H1 (cell line): ENCODE results near the gene OR14I1. TPM values are rescaled to one million over a fixed set of nuclear protein-coding genes. Genes with fewer than 3 reads are reported as not detected.

Experiments
- CTCF ChIA-PET: fragments of 300-600 bp; sonication (Branson Sonifier 250); formaldehyde crosslinking; loops from one replicate; lab custom pipeline; 2021; ENCODE audit not compliant: partially characterized antibody; lab: Charles Lee
- POLR2A ChIA-PET: fragments of 300-600 bp; sonication (Branson Sonifier 250); formaldehyde crosslinking; loops from one replicate; lab custom pipeline; 2021; ENCODE audit warnings: inconsistent platforms; ENCODE audit not compliant: partially characterized antibody; lab: Charles Lee
- DNase-seq, 2 experiments: peaks; one replicate each; pipeline versions ENCODE4 v3.0.0 to v3.0.0-alpha.2; 2010 to 2022; ENCODE audit warnings: low spot score in 2 of 2, low read depth in 1 of 2, mixed read lengths in 1 of 2
- FAIRE-seq: peaks from 2 replicates; lab custom pipeline; 2011; peaks lifted over from hg19 to GRCh38; lab: Jason Lieb, UNC
- H2AFZ ChIP-seq: 2 replicates; pipeline ENCODE4 v1.8.1; 2012; ENCODE audit warnings: low read length, inconsistent platforms
- H2AK5ac ChIP-seq: 2 replicates; pipeline ENCODE4 v1.6.1; 2013; ENCODE audit warnings: low read depth, low read length
- H2BK120ac ChIP-seq: replicated peaks from 2 replicates; pipeline ENCODE3; 2013; ENCODE audit warnings: low read depth, low read length, inconsistent platforms
- H2BK12ac ChIP-seq: 2 replicates; pipeline ENCODE4 v1.6.1; 2013; ENCODE audit warnings: low read depth, low read length
- H2BK15ac ChIP-seq: 2 replicates; pipeline ENCODE4 v1.6.1; 2013; ENCODE audit warnings: low read length
- H2BK20ac ChIP-seq: 2 replicates; pipeline ENCODE4 v1.6.1; 2013; ENCODE audit warnings: low read length
- H2BK5ac ChIP-seq: 2 replicates; pipeline ENCODE4 v1.6.1; 2013; ENCODE audit warnings: low read depth, low read length
- H3K14ac ChIP-seq: 2 replicates; pipeline ENCODE4 v1.6.1; 2013; ENCODE audit warnings: inconsistent platforms; ENCODE audit not compliant: insufficient read length
- H3K18ac ChIP-seq: 2 replicates; pipeline ENCODE4 v1.6.1; 2013; ENCODE audit warnings: low read length; ENCODE audit errors: extremely low read depth
- H3K23ac ChIP-seq: 2 replicates; pipeline ENCODE4 v1.6.1; 2013; ENCODE audit warnings: inconsistent platforms; ENCODE audit not compliant: insufficient read length
- H3K23me2 ChIP-seq: 2 replicates; pipeline ENCODE4 v1.6.1; 2013; ENCODE audit warnings: low read depth, low read length
- H3K27ac ChIP-seq: 2 replicates; pipeline ENCODE4 v1.6.1; 2011; ENCODE audit warnings: low read depth, low read length, inconsistent platforms
- H3K27me3 ChIP-seq, 4 experiments: replicated peaks in 1 of 4; 1 replicate in 1 of 4; 2 replicates in 3 of 4; pipeline versions ENCODE4 v1.6.1 to v1.8.1; 2011 to 2013; ENCODE audit warnings: low read length in 3 of 4, mild to moderate bottlenecking in 3 of 4, inconsistent platforms in 2 of 4, mixed read lengths in 2 of 4, moderate library complexity in 1 of 4; ENCODE audit not compliant: control insufficient read depth in 3 of 4, insufficient read depth in 3 of 4; ENCODE audit errors: extremely low read depth in 1 of 4
- H3K36me3 ChIP-seq, 4 experiments: 2 replicates each; pipeline versions ENCODE4 v1.6.1 to v1.8.1; 2011 to 2013; ENCODE audit warnings: mild to moderate bottlenecking in 4 of 4, low read length in 3 of 4, moderate library complexity in 2 of 4, control low read depth in 1 of 4, inconsistent platforms in 1 of 4; ENCODE audit not compliant: insufficient read depth in 4 of 4, control insufficient read depth in 2 of 4
- H3K4ac ChIP-seq: replicated peaks from 2 replicates; pipeline ENCODE3; 2013; ENCODE audit warnings: low read length, low read depth, mixed read lengths, inconsistent platforms; ENCODE audit not compliant: insufficient read length
- H3K4me1 ChIP-seq, 4 experiments: replicated peaks in 1 of 4; 1 replicate in 1 of 4; 2 replicates in 3 of 4; pipeline versions ENCODE4 v1.6.1 to v1.8.1; 2011 to 2013; ENCODE audit warnings: low read length in 3 of 4, inconsistent platforms in 2 of 4, mixed read lengths in 1 of 4; ENCODE audit not compliant: insufficient read depth in 4 of 4, control insufficient read depth in 3 of 4
- H3K4me2 ChIP-seq, 2 experiments: 2 replicates each; pipeline versions ENCODE4 v1.6.1 to v1.8.1; 2011 to 2013; ENCODE audit warnings: low read depth in 2 of 2, low read length in 2 of 2, control low read depth in 1 of 2, inconsistent platforms in 1 of 2, mild to moderate bottlenecking in 1 of 2; ENCODE audit not compliant: insufficient read depth in 1 of 2
- H3K4me3 ChIP-seq, 4 experiments: fragments of 200-600, 300-600 bp in 1 of 4; sonication (generic), shearing (Covaris generic), sonication (Bioruptor Twin) in 1 of 4; 2 replicates each; pipeline versions ENCODE4 v1.5.1 to v1.8.1; 2011 to 2016; ENCODE audit warnings: low read length in 4 of 4, low read depth in 3 of 4, control low read depth in 2 of 4, inconsistent platforms in 2 of 4, mild to moderate bottlenecking in 2 of 4, mixed read lengths in 1 of 4, moderate library complexity in 1 of 4; ENCODE audit not compliant: insufficient read depth in 2 of 4; ENCODE audit errors: extremely low read depth in 1 of 4
- H3K56ac ChIP-seq: replicated peaks from 2 replicates; pipeline ENCODE3; 2013; ENCODE audit warnings: low read depth, mild to moderate bottlenecking, mixed read lengths, low read length, inconsistent platforms; ENCODE audit not compliant: insufficient read length
- H3K79me1 ChIP-seq: 2 replicates; pipeline ENCODE4 v1.6.1; 2013; ENCODE audit warnings: low read depth, low read length, control low read depth
- H3K79me2 ChIP-seq, 2 experiments: 2 replicates each; pipeline versions ENCODE4 v1.6.1 to v1.8.1; 2012 to 2013; ENCODE audit warnings: low read length in 2 of 2, mild to moderate bottlenecking in 2 of 2, inconsistent platforms in 1 of 2; ENCODE audit not compliant: insufficient read depth in 2 of 2, control insufficient read depth in 1 of 2
- H3K9ac ChIP-seq, 4 experiments: replicated peaks in 1 of 4; 1 replicate in 1 of 4; 2 replicates in 3 of 4; pipeline versions ENCODE4 v1.6.1 to v1.8.1; 2011 to 2013; ENCODE audit warnings: low read depth in 3 of 4, low read length in 3 of 4, control low read depth in 2 of 4, mild to moderate bottlenecking in 2 of 4, moderate library complexity in 2 of 4, inconsistent platforms in 1 of 4; ENCODE audit errors: extremely low read depth in 1 of 4
- H3K9me3 ChIP-seq, 2 experiments: 2 replicates each; pipeline versions ENCODE4 v1.6.1 to v1.8.1; 2012 to 2013; ENCODE audit warnings: mild to moderate bottlenecking in 2 of 2, moderate library complexity in 2 of 2, control low read depth in 1 of 2, inconsistent platforms in 1 of 2, low read depth in 1 of 2, low read length in 1 of 2, mixed read lengths in 1 of 2; ENCODE audit not compliant: insufficient read depth in 2 of 2
- H4K20me1 ChIP-seq, 2 experiments: replicated peaks in 1 of 2; 2 replicates each; pipeline versions ENCODE3 to v1.8.1; 2011 to 2013; ENCODE audit warnings: inconsistent platforms in 2 of 2, low read length in 2 of 2, mild to moderate bottlenecking in 1 of 2; ENCODE audit not compliant: insufficient read depth in 2 of 2, control insufficient read depth in 1 of 2
- H4K5ac ChIP-seq: 2 replicates; pipeline ENCODE4 v1.6.1; 2013; ENCODE audit warnings: low read length, low read depth, mixed read lengths, inconsistent platforms; ENCODE audit not compliant: insufficient read length
- H4K8ac ChIP-seq: 2 replicates; pipeline ENCODE4 v1.8.0; 2013; ENCODE audit warnings: mild to moderate bottlenecking, moderate library complexity, low read length, inconsistent platforms; ENCODE audit not compliant: insufficient read depth; ENCODE audit errors: extremely low read depth
- H4K91ac ChIP-seq: replicated peaks from 2 replicates; pipeline ENCODE3; 2013; ENCODE audit warnings: low read length, mixed read lengths, inconsistent platforms; ENCODE audit not compliant: insufficient read length
- ATF3 ChIP-seq: IDR thresholded peaks from 2 replicates; pipeline ENCODE4 v1.6.1; 2011; ENCODE audit warnings: low read depth, mild to moderate bottlenecking, low read length; ENCODE audit not compliant: insufficient read depth
- NANOG ChIP-seq: IDR thresholded peaks from 2 replicates; pipeline ENCODE4 v1.6.1; 2011; ENCODE audit warnings: low read length, low read depth, mild to moderate bottlenecking, inconsistent platforms; ENCODE audit not compliant: insufficient read depth, poor library complexity, severe bottlenecking
- POU5F1 ChIP-seq: IDR thresholded peaks from 2 replicates; pipeline ENCODE4 v1.6.1; 2011; ENCODE audit warnings: low read depth, mild to moderate bottlenecking, low read length, moderate library complexity
- RNF2 ChIP-seq: fragments of 200-900, 300-1000 bp; sonication (generic); IDR thresholded peaks from 2 replicates; pipeline ENCODE4 v1.7.1; 2016; ENCODE audit warnings: borderline replicate concordance, low read depth, mild to moderate bottlenecking, antibody characterized with exemption, low read length; ENCODE audit not compliant: poor library complexity, severe bottlenecking; ENCODE audit errors: missing control alignments
- SIX5 ChIP-seq: IDR thresholded peaks from 2 replicates; pipeline ENCODE4 v1.6.1; 2011; ENCODE audit warnings: mild to moderate bottlenecking, low read depth, low read length
- WGBS, 2 experiments: shearing (Covaris generic) in 1 of 2; methylation state at CpG; one replicate each; pipeline versions ENCODE4 v1.1.6 to v1.1.7; 2013 to 2015; ENCODE audit warnings: low lambda C conversion rate in 2 of 2, mixed read lengths in 2 of 2, inconsistent platforms in 1 of 2, low coverage in 1 of 2, missing lambda C conversion rate in 1 of 2; ENCODE audit not compliant: insufficient replicate concordance in 2 of 2, insufficient coverage in 1 of 2, insufficient read length in 1 of 2; ENCODE audit errors: extremely low coverage in 1 of 2, missing lambda C conversion rate in 1 of 2; 5-methylcytosine and 5-hydroxymethylcytosine counted together
- polyA plus RNA-seq, 7 experiments: library from polyadenylated mRNA; depleted of rRNA in 3 of 7; stranded (reverse) in 5 of 7; unstranded in 2 of 7; fragments of >200 nt in 5 of 7; fragments of 200-250 nt in 2 of 7; gene quantifications; 1 replicate in 5 of 7; 2 replicates in 1 of 7; 4 replicates in 1 of 7; pipeline versions ENCODE4 v1.2.1 to v1.2.3, GENCODE V29; 2011 to 2013; ENCODE audit warnings: missing spikeins in 2 of 7, mixed read lengths in 2 of 7
- total RNA-seq: library from RNA; stranded (reverse); fragmentation: NEBNext Ultra II Directional; extraction: Animal tissue kit (Norgen Biotek cat#: 25700); gene quantifications from 2 replicates; pipeline ENCODE4 v1.2.1, GENCODE V29; 2021
- TF ChIP-seq, protein P1 (sequence below): IDR thresholded peaks from 2 replicates; pipeline ENCODE4 v1.6.1; 2011; ENCODE audit warnings: low read length, improper control_type of control experiment

Gene OR14I1
- total and polyA plus RNA-seq, 2 of the 8 experiments (the other 6 are each of a cell fraction or from before 2014, with no cell fraction given), result not detected

GRCh38 chr1:248733566-248733965, 31.0 kb upstream of the OR14I1 start:
- no peak overlapping the region for H4K5ac ChIP-seq
- no peaks in the 10 kb centered on the region for H3K23me2 ChIP-seq
- no peak overlapping the region for H3K14ac ChIP-seq
- H3K56ac ChIP-seq, result no peak overlapping the region
- FAIRE-seq (no peak), DNase-seq (no peak)
- H2BK20ac ChIP-seq, result no peak overlapping the region
- CTCF ChIA-PET, result no interaction called here
- no peaks in the 10 kb centered on the region for H3K79me1 ChIP-seq
- WGBS, 2 experiments, result 83% methylated on average over 5 of the region's 5 CpGs; no CpG with 5 or more reads in 1 of the 2 experiments
- peaks cover 65 to 83% of the 10 kb centered on the region in 2 experiments for H3K9me3 ChIP-seq
- no peaks in the 10 kb centered on the region for H3K79me2 ChIP-seq
- H3K27me3 ChIP-seq, result no peaks in the 10 kb centered on the region
- no peak overlapping the region for H4K91ac ChIP-seq
- H2BK12ac ChIP-seq, result no peak overlapping the region
- no peak overlapping the region for H3K27ac ChIP-seq
- H3K36me3 ChIP-seq, result peaks cover 0 to 2% (median 0%) of the 10 kb centered on the region in 4 experiments; a peak in 1 of 8 replicates
- POLR2A ChIA-PET, result no interaction called here
- no peak overlapping the region for H3K18ac ChIP-seq
- no peak overlapping the region for H3K4me3 ChIP-seq
- no peak overlapping the region for H2AK5ac ChIP-seq
- H2BK5ac ChIP-seq, result no peak overlapping the region
- no peaks in the 10 kb centered on the region for H4K20me1 ChIP-seq
- no peak for TF ChIP-seq SIX5
- TF ChIP-seq POU5F1, result no peak
- TF ChIP-seq RNF2, result no peak
- no peak for TF ChIP-seq NANOG
- TF ChIP-seq ATF3, result no peak
- TF ChIP-seq, protein P1, sequence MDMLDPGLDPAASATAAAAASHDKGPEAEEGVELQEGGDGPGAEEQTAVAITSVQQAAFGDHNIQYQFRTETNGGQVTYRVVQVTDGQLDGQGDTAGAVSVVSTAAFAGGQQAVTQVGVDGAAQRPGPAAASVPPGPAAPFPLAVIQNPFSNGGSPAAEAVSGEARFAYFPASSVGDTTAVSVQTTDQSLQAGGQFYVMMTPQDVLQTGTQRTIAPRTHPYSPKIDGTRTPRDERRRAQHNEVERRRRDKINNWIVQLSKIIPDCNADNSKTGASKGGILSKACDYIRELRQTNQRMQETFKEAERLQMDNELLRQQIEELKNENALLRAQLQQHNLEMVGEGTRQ, result no peak
- TF ChIP-seq, all 59 proteins: peak for 0
- Histone ChIP-seq H3K4ac (no peak overlapping the region), H4K8ac (no peak overlapping the region), H2BK15ac (no peak overlapping the region), H3K9ac (no peak overlapping the region), H3K4me1 (no peaks in the 10 kb centered on the region), H3K23ac (no peak overlapping the region), H3K4me2 (no peak overlapping the region), H2AFZ (no peak overlapping the region), H2BK120ac (no peak overlapping the region)
